Heart left ventricle (tissue), 16 donors: ENCODE results near the gene CHAF1B. TPM values are rescaled to one million over a fixed set of nuclear protein-coding genes. Genes with fewer than 3 reads are reported as not detected.

Experiments used
- ATAC-seq, 4 donors: fragments of 200-7000 bp; cut with Tn5 transposase; one replicate each; pipeline ENCODE4 v1.9.1; 2020 to 2022; ENCODE audit warnings: moderate library complexity in 4 of 4, mild to moderate bottlenecking in 3 of 4, moderate number of reproducible peaks in 1 of 4
- DNase-seq, 5 donors: peaks; one replicate each; pipeline ENCODE4 v3.0.0-alpha.2; 2020
- H3K27ac ChIP-seq, 12 donors: fragments of 200-600 bp; sonication (generic) in 4 of 12; one replicate each; pipeline versions ENCODE4 v1.5.0 to v1.8.0; 2016 to 2022; ENCODE audit warnings: mild to moderate bottlenecking in 2 of 12
- H3K27me3 ChIP-seq, 9 donors: fragments of 200-600 bp; sonication (generic) in 2 of 9; one replicate each; pipeline versions ENCODE4 v1.5.1 to v1.8.0; 2016 to 2022; ENCODE audit warnings: mild to moderate bottlenecking in 3 of 9
- H3K36me3 ChIP-seq, 9 donors: fragments of 200-600 bp; sonication (generic) in 2 of 9; one replicate each; pipeline versions ENCODE4 v1.5.0 to v1.8.0; 2018 to 2022; ENCODE audit warnings: mild to moderate bottlenecking in 2 of 9
- H3K4me1 ChIP-seq, 12 donors: fragments of 200-600 bp; sonication (generic) in 4 of 12; one replicate each; pipeline versions ENCODE4 v1.5.0 to v1.8.0; 2016 to 2022; ENCODE audit warnings: mild to moderate bottlenecking in 3 of 12
- H3K4me3 ChIP-seq, 12 donors: fragments of 200-600 bp; sonication (generic) in 4 of 12; one replicate each; pipeline versions ENCODE4 v1.5.0 to v1.8.0; 2017 to 2022; ENCODE audit warnings: mild to moderate bottlenecking in 9 of 12, moderate library complexity in 4 of 12
- H3K9me3 ChIP-seq, 12 donors: fragments of 200-600 bp; sonication (generic) in 4 of 12; one replicate each; pipeline versions ENCODE4 v1.5.0 to v1.8.0; 2016 to 2022; ENCODE audit warnings: mild to moderate bottlenecking in 1 of 12
- CTCF ChIP-seq, 12 donors: fragments of 200-600 bp; sonication (generic) in 4 of 12; IDR thresholded peaks; one replicate each; pipeline versions ENCODE4 v1.5.0 to v1.8.0; 2018 to 2022; ENCODE audit warnings: antibody characterized with exemption in 12 of 12, mild to moderate bottlenecking in 5 of 12
- POLR2A ChIP-seq, 2 donors: fragments of 450-650 bp; IDR thresholded peaks; one replicate each; pipeline ENCODE4 v1.6.1; 2017; ENCODE audit warnings: antibody characterized with exemption in 2 of 2, mild to moderate bottlenecking in 2 of 2, moderate library complexity in 2 of 2
- WGBS, 4 donors: extraction: QIAGEN DNeasy Blood & Tissue Kit in 2 of 4; methylation state at CpG; one replicate each; pipeline versions ENCODE4 v1.1.5 to v1.1.7; 2013 to 2018; 5-methylcytosine and 5-hydroxymethylcytosine counted together
- intact Hi-C, 10 donors: fragments of 100-400 bp; cut with DNase I; formaldehyde crosslinking; loops; one replicate each; pipeline versions ENCODE4 v1.11.1 to v1.14.2; 2022
- polyA plus RNA-seq, 2 donors: library from polyadenylated mRNA; stranded (reverse); fragments of 200-250 nt; gene quantifications; one replicate each; pipeline ENCODE4 v1.2.3, GENCODE V29; 2013
- total RNA-seq, 9 donors: library from RNA; depleted of rRNA in 2 of 9; stranded (reverse); fragments of >200 nt in 2 of 9; fragmentation: NEBNext Ultra II Directional in 3 of 9; extraction: Animal tissue kit (Norgen Biotek cat#: 25700) in 3 of 9; gene quantifications; one replicate each; pipeline versions ENCODE4 v1.1.0 to v1.2.4, GENCODE V29; 2016 to 2023
- donor health status: ischemic (EF 13 %, LVEDD 7.1; RV severe dilation, severe dysfunction).
- donor health status: healthy with polysubstance abuse.
- donor health status: DM: no; HTN: yes; CAD: no.
- donor health status: DM: no; HTN: no; CAD: no.
- donor health status: ischemic (EF 25% LVEDD 6.9; RV normal size, moderate dysfunction).
- donor health status: ischemic (EF 25% LVEDD 5.7; RV mildly dilated, moderate dysfunction).
- donor health status: healthy.
- donor health status: DM: yes; HTN: yes; CAD: no.
- donor health status: ischemic (EF 35%, LVEDD 5.7; RV mildly dilated, moderate dysfunction).
- donor health status: nonischemic (EF 11% LVEDD 7.7; RV severe dilation, severe dysfunction).
- donor health status: DM: yes; HTN: yes; CAD: no.
- donor health status: PGD.
- donor health status: ischemic (EF 29% LVEDD 5.4; RV normal size, mild dysfunction).
- donor health status: nonischemic (EF 23%, LVEDD 6.1; RV moderate dilation, normal function).

The CHAF1B gene
- total and polyA plus RNA-seq, 11 donors: 0.12 to 1.9 (median 0.54) TPM

GRCh38 chr21:36369064-36369685 is 16.0 kb upstream of the CHAF1B start:
- H3K9me3 ChIP-seq: no peaks in the 10 kb centered on the region
- peaks cover 0 to 100% (median 100%) of the 10 kb centered on the region in 9 donors for H3K36me3 ChIP-seq
- 92 to 95% (median 94%) methylated on average over 7 of the region's 7 CpGs for WGBS, 4 donors
- no peak overlapping the region for H3K4me3 ChIP-seq
- DNase-seq: no peak
- H3K27me3 ChIP-seq: no peaks in the 10 kb centered on the region
- no peak overlapping the region for H3K27ac ChIP-seq
- H3K4me1 ChIP-seq: no peaks in the 10 kb centered on the region
- intact Hi-C loops: no loop called here
- TF ChIP-seq POLR2A (IDR thresholded peaks at IDR 0.05) (no peak), CTCF (IDR thresholded peaks at IDR 0.05) (no peak)
- ATAC-seq: no peak

- TF ChIP-seq CTCF (IDR thresholded peaks at IDR 0.05) (no peak), POLR2A (IDR thresholded peaks at IDR 0.05) (no peak)
- intact Hi-C loops: no loop called here
- Histone ChIP-seq H3K27ac (no peak overlapping the region), H3K4me3 (no peak overlapping the region), H3K9me3 (no peaks in the 10 kb centered on the region), H3K27me3 (no peaks in the 10 kb centered on the region), H3K36me3 (peaks cover 0 to 81% (median 72%) of the 10 kb centered on the region in 9 donors), H3K4me1 (peaks cover 0 to 3% (median 0%) of the 10 kb centered on the region in 12 donors)
- DNase-seq (no peak), ATAC-seq (no peak)
These were observed 9.2 kb upstream of the CHAF1B start for GRCh38 chr21:36375994-36376393.

GRCh38 chr21:36377391-36377842 is 7.8 kb upstream of the CHAF1B start:
- TF ChIP-seq CTCF (IDR thresholded peaks at IDR 0.05): no peak
- TF ChIP-seq POLR2A (IDR thresholded peaks at IDR 0.05): no peak
- Histone ChIP-seq H3K4me3 (no peak overlapping the region), H3K27me3 (no peaks in the 10 kb centered on the region), H3K9me3 (no peaks in the 10 kb centered on the region), H3K36me3 (peaks cover 0 to 67% (median 58%) of the 10 kb centered on the region in 9 donors), H3K4me1 (peaks cover 0 to 3% (median 0%) of the 10 kb centered on the region in 12 donors), H3K27ac (no peak overlapping the region)
- DNase-seq (no peak), ATAC-seq (no peak)
- 86 to 89% (median 88%) methylated on average over 7 of the region's 7 CpGs for whole genome bisulfite sequencing, 4 donors
- intact Hi-C loops: no loop called here

GRCh38 chr21:36379251-36379650 is 5.9 kb upstream of the CHAF1B start:
- TF ChIP-seq CTCF (IDR thresholded peaks at IDR 0.05) (no peak), POLR2A (IDR thresholded peaks at IDR 0.05) (no peak)
- Histone ChIP-seq H3K36me3 (peaks cover 0 to 49% (median 40%) of the 10 kb centered on the region in 9 donors), H3K9me3 (no peaks in the 10 kb centered on the region), H3K4me1 (peaks cover 0 to 3% (median 0%) of the 10 kb centered on the region in 12 donors), H3K4me3 (no peak overlapping the region), H3K27ac (no peak overlapping the region), H3K27me3 (no peaks in the 10 kb centered on the region)
- DNase-seq: no peak
- WGBS, 4 donors: 78 to 100% (median 86%) methylated on average over 5 to 6 of the region's 6 CpGs
- intact Hi-C loops: no loop called here
- peak in 2 of 4 donors; percentile 8 to 21 for ATAC-seq
